ENCODE measurements around the gene SYNE2.

SYNE2 gene

DNA sequence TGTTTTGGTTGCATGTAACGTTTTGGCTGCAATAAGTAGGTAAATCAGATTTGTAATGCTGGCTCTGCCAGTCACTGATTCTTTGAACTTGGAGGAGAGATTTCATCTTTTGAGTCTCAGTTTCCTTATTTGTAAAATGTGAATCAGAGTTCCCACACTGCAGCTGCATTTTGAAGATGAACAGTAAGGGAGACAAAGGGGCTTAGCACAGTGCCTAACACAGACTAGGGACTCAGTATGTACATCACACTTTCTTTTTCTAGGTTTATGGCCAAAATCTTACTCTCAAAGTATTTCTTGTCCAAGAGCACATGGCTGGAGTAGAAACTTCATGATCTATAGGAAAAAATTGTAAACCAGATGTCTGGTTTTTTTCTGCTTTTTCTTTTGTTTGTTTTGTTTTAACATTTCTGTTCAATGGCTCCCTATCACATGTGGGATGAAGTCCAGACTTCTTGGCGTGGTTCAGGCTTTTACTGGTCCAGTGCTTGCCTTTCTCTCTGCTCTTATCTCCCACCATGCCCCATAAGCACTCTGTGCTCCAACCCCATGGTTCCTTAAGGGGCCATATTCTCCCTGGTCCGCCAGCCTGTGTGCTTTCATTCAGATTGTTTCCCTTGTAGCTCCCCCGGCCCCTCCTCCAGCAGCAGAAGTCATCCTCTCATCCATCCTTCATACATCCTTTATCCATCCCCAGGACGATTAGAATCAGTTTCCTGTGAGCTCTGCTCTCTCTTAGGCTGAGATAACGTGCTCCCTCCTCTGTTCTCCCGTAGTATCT is 58.0 kb downstream of the SYNE2 start:
- DNase-seq: no peak

DNA sequence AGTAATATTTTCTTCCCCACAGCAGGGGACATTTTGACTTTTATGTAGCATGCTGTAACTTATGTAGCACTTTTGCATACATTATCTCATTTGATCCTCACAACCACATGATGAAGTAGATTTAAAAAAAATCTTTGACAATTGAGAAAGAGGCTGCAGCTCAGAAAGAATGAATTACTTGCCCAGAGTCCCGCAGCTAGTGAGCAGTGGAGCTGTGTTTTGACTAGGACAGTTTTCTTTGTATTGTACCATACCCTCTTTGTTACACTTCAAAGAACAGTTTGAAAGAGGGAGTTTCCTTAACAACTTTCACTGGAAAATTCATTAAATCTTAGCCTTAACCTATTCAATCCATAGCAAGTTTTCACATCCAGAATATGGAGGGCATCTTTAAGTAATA is 58.6 kb downstream of the SYNE2 start:
- DNase-seq: no peak

DNA sequence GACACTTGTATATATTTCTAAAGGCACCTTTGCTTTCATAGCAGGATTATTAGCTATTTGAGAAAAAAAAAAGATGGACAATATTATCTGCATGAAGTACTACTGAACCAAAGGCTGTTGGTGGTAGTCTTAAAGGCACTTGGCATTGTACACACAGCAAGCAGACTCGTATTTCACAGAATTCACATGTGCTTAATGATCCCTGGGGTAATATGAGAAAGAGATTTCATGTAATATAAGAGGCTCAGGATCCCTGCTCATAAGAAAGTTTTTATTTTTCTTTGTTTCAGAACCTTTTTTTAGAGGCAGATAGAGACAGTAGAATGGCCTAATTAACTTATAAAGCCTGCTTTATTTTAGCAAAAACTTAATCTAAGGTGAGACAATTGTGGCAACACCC is 59.5 kb downstream of the SYNE2 start:
- DNase-seq: no peak

DNA sequence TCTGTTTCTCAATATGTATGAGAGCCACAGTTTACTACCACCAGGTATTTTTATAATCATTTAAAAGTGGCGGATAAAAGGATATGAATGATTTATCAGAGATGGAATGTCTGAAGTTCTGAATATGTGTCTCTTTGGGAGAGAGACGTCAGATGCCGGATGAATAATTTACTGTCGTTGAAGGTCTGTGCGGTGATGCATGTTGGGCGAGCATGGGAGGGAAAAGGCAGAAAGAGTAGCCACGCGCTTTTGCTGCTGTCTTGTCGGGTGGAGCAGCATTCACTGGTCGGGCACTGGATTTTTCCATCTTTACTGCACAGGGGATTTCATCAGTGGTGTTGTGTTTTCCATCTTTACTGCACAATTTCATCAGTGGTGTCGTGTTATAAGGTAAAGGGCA is 65.6 kb downstream of the SYNE2 start:
- no peak for DNase-seq

DNA sequence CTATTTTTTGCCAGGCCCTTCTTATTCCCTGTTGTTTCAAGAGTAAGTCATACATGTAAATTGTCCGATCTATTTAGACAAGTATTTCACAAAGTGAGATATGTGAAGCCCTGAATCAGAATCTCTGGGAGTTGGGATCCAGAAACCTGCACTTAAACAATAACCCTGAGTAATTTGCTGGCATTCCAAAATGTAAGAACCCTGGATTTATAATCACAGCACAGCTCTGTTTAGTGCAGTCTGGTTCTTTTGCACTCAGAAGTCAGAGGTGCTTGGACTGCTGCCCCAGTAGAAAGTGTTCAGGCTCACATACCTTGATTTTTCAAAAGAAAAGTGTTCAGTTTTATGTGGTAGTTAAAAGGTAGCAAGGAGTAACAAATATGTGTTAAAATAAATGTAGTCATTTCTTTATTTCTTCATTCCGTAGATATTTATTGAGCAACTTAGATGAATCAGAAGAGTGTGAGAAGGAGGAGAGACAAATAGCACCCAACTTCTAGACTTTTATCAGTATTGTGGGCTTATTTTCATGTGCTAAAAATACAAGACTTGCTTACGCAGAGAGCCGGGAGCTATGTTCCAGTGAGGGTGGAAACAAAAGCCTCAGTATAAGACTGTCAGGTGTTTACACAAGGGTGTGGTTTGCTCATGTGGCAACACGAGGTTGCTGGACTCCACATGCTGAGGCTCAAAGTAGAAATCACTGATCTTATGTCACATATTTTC is 70.1 kb downstream of the SYNE2 start:
- DNase-seq: no peak

DNA sequence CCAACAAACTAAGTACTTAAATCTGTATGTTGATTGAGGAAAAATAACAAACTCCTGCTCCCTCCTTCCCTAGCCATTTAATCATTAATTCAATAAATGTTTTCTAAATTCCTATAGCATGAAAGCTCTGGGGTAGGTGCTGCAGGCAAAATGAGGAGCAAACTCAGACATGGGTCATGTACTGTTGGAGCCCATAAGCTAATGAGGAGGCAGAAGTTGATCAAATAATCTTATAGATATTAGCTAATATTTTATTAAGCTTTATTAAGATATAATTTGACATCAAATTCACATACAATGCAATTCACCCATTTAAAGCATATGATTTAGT is 70.6 kb downstream of the SYNE2 start:
- DNase-seq: no peak

DNA sequence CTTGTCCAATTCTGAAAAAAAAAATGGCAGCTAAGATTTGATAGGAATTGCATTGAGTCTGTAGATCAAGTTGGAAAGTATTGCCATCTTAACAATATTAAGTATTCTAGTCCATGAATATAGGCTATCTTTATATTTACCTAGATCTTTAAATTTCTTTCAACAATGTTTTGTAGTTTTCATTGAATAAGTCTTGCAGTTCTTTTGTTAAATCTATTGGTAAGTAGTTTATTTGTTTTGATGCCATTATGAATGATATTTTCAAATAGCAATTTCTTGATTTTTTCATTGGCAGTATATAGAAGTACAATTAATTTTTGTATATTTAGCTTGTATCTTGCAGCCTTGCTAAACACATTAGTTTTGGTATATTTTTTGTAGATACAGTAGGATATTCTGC is 71.6 kb downstream of the SYNE2 start:
- no peak for DNase-seq

DNA sequence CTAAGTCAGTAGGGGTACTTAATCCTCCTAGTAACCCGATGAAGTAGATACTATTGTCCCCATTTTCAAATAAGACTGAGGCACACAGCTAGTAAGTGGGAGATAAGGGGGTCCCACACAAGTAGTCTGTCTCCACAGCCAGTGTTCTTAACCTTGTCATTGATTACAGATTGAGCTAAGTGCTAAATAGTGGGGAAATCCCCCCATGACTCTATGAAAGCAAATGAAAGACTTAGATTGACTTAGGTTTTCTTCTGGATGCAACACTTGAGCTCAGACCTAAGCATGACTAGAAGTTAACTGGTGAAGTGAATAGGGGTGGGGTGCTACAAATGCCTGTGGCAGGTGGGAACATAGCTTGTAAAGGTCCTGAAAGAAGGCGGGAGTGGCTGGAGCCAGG is 73.8 kb downstream of the SYNE2 start:
- no peak for DNase-seq

DNA sequence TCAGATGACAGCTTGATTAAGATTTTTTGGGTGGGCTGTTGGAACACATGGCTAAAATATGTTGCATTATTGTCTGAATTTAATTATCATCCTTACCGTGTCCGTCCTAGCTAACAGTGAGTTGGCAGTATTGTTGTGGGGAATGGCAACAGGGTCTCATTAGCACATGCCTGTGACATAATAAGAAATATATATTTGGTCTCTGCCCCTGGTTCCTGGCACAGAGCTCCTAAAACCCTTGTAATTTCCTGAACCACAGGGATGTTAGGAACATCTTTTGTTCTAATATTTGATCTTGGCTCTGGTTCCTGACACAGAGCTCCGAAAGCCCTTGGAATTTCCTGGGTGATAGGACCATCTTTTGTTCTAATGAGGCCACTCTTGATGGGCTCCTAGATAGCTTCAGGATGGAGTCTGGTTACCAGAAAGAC is 76.0 kb downstream of the SYNE2 start:
- DNase-seq: no peak

DNA sequence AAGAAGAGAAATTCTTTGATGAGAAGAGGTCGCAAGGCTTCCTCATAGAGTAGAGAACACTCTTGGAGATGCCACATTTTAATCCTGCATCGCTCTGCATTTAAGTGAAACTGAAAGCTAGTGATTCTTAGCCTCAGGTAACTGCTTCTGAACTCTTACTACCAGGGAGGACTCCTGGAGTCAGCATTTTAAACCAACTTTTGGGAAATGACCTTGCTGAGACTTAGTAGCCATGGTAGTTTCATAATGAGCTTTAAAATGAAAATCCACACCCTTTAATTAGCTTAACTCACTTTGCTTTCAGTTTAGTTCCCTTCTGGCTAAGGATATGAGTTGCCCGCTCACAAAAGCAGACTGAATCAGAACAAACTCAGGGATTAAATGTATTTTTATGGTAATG is 80.3 kb downstream of the SYNE2 start:
- no peak for DNase-seq

DNA sequence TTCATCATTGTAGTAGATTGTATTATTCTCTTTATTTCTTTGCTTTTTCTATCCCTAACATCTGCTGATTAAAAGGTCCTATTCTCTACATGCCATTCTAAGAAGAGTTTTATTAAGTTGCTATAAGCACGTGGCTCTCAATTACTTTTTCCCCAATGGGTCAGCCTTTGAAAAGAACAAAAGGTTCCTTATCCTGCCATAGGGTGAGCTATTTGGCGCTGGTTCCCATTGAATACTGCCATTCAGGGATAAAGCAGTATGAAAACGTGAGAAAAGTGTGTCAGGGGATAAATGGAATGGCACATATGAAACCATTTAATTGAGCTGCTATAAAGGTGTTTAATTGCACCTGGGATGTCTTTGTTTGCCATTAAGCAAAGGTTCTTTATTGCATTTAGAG is 80.9 kb downstream of the SYNE2 start:
- no peak for DNase-seq

DNA sequence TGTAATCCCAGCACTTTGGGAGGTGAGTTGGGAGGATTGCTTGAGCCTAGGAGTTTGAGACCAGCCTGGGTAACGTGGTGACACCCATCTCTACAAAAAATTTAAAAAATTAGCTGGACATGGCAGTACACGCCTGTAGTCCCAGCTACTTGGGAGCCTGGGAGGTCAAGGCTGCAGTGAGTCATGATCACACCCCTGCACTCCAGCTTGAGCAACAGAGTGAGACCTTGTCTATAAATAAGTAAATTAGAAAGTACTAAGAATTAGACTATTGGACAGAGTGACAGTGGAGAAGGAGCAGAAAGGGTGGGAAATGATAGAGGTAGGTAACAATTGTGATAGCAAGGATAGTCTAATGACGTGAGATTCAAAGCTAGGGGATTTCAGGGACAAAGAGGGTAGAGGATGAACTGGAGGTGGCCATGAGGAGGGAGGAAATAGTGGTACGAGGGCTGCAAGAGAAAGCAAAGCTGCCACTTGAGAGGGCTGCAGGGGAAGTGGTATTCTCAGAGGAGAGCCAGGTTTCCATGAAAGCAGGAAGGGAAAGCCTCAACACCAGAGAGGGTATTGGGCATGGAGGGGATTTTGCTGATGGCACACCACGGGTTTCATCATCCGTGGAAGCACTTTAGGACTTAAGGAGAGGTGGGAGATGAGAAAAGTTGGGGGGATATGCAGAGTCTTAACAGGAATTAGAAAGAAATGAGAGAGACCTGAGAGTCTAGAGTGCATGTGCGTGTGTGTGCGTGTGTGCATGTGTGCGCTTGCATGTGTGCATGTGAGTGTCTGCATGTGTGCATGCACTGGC is 85.6 kb downstream of the SYNE2 start:
- DNase-seq: no peak

DNA sequence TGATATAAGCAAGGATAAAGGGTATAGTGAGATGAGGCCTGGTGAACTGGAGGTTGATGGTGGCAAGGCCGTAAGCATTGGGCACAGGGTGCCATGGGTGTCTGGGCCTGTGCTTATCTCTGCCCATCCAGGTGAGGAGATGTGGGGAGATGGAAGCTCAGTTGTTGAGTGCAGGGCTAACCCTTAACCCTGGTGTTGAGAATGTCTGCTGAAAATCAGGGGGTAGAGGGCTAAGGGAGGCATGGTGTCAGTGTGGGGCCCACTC is 86.1 kb downstream of the SYNE2 start:
- DNase-seq: no peak

DNA sequence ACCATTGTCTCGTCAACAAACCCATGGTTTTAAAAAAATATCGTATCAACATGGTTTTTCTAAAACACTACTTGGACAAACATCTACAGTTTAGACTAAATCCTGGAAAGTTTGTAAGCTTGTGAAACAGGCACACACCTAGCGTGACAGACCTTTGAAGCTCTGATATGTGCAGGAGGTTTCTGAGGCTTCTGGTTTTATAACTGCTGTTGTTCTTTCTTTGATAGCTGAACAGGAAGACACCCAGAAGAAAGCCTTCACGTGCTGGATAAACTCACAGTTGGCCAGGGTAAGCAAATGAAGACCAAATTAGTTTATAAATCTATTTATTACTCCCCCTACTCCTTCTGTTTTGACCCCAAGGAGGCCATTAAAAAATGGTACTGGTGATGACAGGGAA is 87.6 kb downstream of the SYNE2 start:
- DNase-seq: no peak

DNA sequence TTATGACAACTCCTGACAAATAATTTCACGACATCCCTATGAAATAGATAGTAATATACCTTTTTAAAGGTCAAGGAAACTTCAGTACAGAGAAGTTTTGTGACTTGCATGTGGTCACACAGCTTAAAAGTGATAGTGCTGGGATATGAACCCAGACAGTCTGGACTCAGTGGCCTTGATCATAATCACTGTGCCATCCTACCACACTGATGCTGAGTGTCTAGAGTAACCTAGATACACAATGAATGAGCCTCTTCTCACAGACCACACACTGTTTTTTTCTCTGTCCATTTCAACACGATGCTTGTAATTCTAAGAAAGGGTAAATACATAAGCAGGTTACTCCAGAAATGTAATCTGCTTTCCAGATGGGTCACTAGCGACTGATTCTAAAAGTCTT is 88.2 kb downstream of the SYNE2 start:
- DNase-seq: no peak

DNA sequence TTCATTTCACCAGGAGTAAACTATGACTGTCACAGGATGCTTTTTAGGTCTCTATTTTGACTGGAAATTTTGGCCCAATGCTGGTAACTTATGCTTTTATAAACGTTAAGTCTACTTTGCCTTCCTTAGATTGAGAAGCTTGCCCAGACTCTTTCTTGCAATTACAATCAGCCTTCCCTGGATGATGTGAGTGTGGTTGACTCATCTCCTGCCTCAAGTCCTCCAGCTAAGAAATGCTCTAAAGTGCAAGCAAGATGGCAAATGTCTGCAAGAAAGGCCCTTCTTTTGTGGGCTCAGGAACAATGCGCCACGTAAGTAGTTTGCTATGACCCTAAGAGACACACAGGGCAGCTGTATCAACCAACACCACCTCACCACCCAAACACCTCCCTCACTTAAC is 96.9 kb downstream of the SYNE2 start:
- DNase-seq: no peak

DNA sequence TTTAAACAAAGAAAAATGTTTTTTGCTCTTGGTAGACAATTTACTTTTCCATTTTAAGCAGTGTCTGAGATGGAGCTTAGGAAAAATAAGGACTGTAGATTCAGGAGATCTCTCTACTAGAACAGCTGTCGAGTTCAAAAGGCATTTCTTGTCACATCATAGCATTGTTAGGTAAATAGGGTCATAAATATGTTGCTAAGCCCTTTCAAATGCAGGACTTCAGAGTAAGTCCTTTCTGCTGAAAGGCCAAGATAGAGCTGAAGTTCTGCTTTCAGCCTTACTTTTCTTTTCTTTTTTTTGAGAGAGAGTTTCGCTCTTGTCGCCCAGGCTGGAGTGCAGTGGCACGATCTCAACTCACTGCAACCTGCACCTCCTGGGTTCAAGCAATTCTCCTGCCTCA is 98.2 kb downstream of the SYNE2 start:
- no peak for DNase-seq

DNA sequence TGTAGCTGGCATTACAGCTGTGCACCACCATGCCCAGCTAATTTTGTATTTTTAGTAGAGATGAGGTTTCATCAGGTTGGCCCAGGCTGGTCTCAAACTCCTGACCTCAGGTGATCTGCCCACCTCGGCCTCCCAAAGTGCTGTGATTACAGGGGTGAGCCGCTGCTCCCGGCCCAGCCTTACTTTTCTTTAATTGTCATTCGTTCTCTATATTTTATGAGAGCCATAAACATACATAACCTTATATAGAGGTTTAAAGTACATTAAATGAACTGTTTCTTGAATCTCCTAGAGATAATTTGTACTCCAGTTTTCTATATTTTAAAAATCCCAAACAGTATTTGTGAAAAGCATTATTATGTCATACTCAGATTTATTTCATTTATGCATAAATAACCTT is 98.6 kb downstream of the SYNE2 start:
- no peak for DNase-seq

DNA sequence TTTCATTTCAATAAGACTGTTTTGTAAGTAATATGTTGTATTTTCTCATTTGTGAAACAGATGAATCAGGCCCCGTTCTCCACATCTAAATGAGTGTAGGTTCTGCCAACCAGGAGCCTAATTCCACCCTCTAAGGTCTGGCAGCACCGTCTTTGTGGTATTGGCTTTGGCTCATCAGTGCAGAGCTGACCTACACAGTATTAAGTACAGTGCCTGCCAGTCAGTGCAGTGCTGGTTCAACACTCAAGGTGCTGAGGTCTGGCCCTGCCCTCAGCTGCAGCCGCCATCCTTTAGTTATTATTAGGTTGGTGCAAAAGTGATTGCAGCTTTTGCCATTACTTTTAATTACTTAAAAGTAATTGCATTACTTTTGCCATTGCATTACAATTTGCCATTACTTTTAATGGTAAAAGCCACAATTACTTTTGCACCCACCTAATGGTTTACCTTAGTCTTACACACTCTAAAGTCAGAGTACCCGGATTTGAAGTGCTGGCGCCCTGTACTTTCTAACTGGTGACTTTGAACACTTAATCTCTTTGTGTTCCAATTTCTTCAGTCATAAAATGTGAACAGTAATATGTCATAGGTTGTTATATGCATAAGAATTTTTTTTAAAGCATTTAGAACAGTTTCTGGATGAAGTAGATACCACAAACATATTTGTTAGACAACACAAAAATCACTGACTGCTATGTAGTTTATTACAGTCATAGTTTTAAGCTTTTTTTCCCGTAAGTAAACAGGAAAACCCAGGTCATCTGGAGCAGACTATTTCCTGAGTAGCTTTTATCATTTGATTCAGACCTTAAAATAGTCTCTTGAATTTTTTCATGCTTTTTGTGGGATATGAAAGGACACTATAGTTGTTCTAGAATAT is 99.5 kb downstream of the SYNE2 start:
- DNase-seq: no peak

DNA sequence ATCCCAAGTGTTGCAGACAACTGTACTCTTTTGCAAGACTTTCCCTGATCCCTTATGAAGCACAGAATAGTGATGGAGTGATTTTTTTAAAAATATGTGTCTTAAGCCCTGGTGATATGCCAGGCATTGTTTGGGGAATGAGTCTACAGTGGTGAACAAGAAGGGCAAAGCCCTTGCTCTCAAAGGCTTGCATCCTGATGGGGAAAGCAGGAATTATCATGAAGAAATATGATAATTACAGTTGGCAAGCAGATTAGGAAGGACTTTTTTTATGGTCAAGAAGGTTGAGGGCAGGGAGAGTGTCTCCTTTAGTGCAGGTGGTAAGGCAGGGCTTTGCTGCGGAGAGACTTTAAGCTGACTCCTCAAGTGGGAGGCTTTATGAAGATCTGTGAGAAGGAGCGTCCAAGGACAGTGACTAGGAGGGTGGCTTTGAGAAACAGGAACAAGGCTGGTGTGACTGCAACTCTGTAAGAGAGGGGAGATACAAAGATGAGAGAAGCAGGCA is 100.2 kb downstream of the SYNE2 start:
- no peak for DNase-seq

DNA sequence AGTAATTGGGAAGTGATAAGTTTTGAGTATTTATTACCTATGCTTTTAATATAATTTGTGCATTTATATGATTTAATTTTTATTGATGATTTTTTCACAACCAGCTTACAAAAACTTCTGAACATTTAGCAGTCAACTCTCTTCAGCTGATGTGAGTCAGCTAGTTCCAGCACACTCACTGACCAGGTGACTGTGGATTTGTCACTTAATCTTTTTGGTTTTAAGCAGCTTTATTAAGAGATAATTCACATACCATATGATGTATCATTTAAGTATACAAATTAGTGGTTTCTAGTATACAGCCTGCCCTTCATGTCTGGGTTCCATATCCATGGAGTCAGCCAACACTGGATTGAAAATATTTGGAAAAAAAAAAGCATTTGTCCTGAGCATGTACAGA is 103.5 kb downstream of the SYNE2 start:
- DNase-seq: no peak

Data from nucleus accumbens (tissue), 56 donors.